BLaER1 treated with 17β-estradiol and CSF1 and Interleukin-3, amounts not matched to agents 10 nM and 100 nM (cell line): ENCODE data around the gene SPTA1.
A peak's percentile ranks its signal among the peaks of the same experiment; 100 is the strongest.

Experiments
- H3K27ac ChIP-seq, 11 experiments: shearing (Covaris generic); formaldehyde crosslinking; 2 replicates each; pipeline ENCODE4 v1.8.1; 2022
- H3K27me3 ChIP-seq, 11 experiments: shearing (Covaris generic); formaldehyde crosslinking; 2 replicates each; pipeline ENCODE4 v1.8.1; 2022
- H3K36me3 ChIP-seq, 11 experiments: shearing (Covaris generic); formaldehyde crosslinking; 2 replicates each; pipeline ENCODE4 v1.8.1; 2022
- H3K4me1 ChIP-seq, 10 experiments: shearing (Covaris generic); formaldehyde crosslinking; 2 replicates each; pipeline ENCODE4 v1.8.1; 2022
- H3K4me2 ChIP-seq, 11 experiments: shearing (Covaris generic); formaldehyde crosslinking; 2 replicates each; pipeline ENCODE4 v1.8.1; 2022
- H3K4me3 ChIP-seq, 10 experiments: shearing (Covaris generic); formaldehyde crosslinking; 2 replicates each; pipeline ENCODE4 v1.8.1; 2022
- H3K9ac ChIP-seq, 11 experiments: shearing (Covaris generic); formaldehyde crosslinking; 2 replicates each; pipeline ENCODE4 v1.8.1; 2022
- H3K9me3 ChIP-seq, 11 experiments: shearing (Covaris generic); formaldehyde crosslinking; replicated peaks in 1 of 11; 2 replicates each; pipeline ENCODE4 v1.8.1; 2022
- H4K20me1 ChIP-seq, 11 experiments: shearing (Covaris generic); formaldehyde crosslinking; 2 replicates each; pipeline ENCODE4 v1.8.1; 2022
- Cebpa-rat ChIP-seq, 11 experiments: shearing (Covaris generic); IDR thresholded peaks; 2 replicates each; pipeline ENCODE4 v1.8.1; 2022

Gene SPTA1

GRCh38 chr1:158607296-158607695 is 79.2 kb downstream of the SPTA1 start:
- no peaks in the 10 kb centered on the region for H3K9me3 ChIP-seq
- no peak overlapping the region for H3K9ac ChIP-seq
- H4K20me1 ChIP-seq = no peaks in the 10 kb centered on the region
- no peak for TF ChIP-seq Cebpa-rat (IDR thresholded peaks at IDR 0.05)
- no peak overlapping the region for H3K4me3 ChIP-seq
- H3K27me3 ChIP-seq = no peaks in the 10 kb centered on the region
- H3K36me3 ChIP-seq = no peaks in the 10 kb centered on the region
- no peaks in the 10 kb centered on the region for H3K4me1 ChIP-seq
- no peak overlapping the region for H3K4me2 ChIP-seq
- H3K27ac ChIP-seq = no peak overlapping the region

GRCh38 chr1:158604968-158605367 is 81.5 kb downstream of the SPTA1 start, which contains the start of gene OR10Z1:
Gene OR10Z1 (plus strand): TSS chr1:158605268. CDS start chr1:158606439, 1,171 bp downstream.
- Histone ChIP-seq H4K20me1 (no peaks in the 10 kb centered on the region), H3K27ac (no peak within 1 kb of the TSS), H3K4me3 (no peak within 1 kb of the TSS), H3K36me3 (no peaks in the 10 kb centered on the region), H3K9ac (no peak within 1 kb of the TSS), H3K4me2 (no peak within 1 kb of the TSS), H3K4me1 (no peaks in the 10 kb centered on the region), H3K9me3 (no peaks in the 10 kb centered on the region), H3K27me3 (no peaks in the 10 kb centered on the region)
- no peak for TF ChIP-seq Cebpa-rat (IDR thresholded peaks at IDR 0.05)

- no peaks in the 10 kb centered on the region for H3K36me3 ChIP-seq
- no peaks in the 10 kb centered on the region for H4K20me1 ChIP-seq
- H3K9ac ChIP-seq = no peak overlapping the region
- peaks cover 23 to 35% (median 32%) of the 10 kb centered on the region in 11 experiments for H3K9me3 ChIP-seq
- no peaks in the 10 kb centered on the region for H3K4me1 ChIP-seq
- no peak for TF ChIP-seq Cebpa-rat (IDR thresholded peaks at IDR 0.05)
- no peaks in the 10 kb centered on the region for H3K27me3 ChIP-seq
- H3K4me3 ChIP-seq = no peak overlapping the region
- no peak overlapping the region for H3K4me2 ChIP-seq
- no peak overlapping the region for H3K27ac ChIP-seq
Measured at GRCh38 chr1:158600735-158601134, 85.8 kb downstream of the SPTA1 start.

GRCh38 chr1:158586942-158587341 is 99.6 kb downstream of the SPTA1 start:
- no peaks in the 10 kb centered on the region for H4K20me1 ChIP-seq
- no peak overlapping the region for H3K27ac ChIP-seq
- 0 out of 22 replicates have a peak, but pooled peaks cover 0 to 3% (median 0%) of the 10 kb centered on the region in 11 experiments for H3K36me3 ChIP-seq
- H3K9me3 ChIP-seq = peaks cover 14 to 29% (median 17%) of the 10 kb centered on the region in 11 experiments
- no peaks in the 10 kb centered on the region for H3K27me3 ChIP-seq
- H3K4me1 ChIP-seq = no peaks in the 10 kb centered on the region
- H3K4me2 ChIP-seq = no peak overlapping the region
- no peak overlapping the region for H3K9ac ChIP-seq
- H3K4me3 ChIP-seq = no peak overlapping the region
- TF ChIP-seq Cebpa-rat (IDR thresholded peaks at IDR 0.05) = no peak

- no peak for TF ChIP-seq Cebpa-rat (IDR thresholded peaks at IDR 0.05)
- no peaks in the 10 kb centered on the region for H4K20me1 ChIP-seq
- H3K4me1 ChIP-seq = no peaks in the 10 kb centered on the region
- H3K4me2 ChIP-seq = no peak overlapping the region
- no peak overlapping the region for H3K9ac ChIP-seq
- 0 out of 22 replicates have a peak, but pooled peaks cover 0 to 3% (median 0%) of the 10 kb centered on the region in 11 experiments for H3K36me3 ChIP-seq
- H3K27me3 ChIP-seq = no peaks in the 10 kb centered on the region
- H3K27ac ChIP-seq = no peak overlapping the region
- peaks cover 14 to 27% (median 17%) of the 10 kb centered on the region in 11 experiments for H3K9me3 ChIP-seq
- H3K4me3 ChIP-seq = no peak overlapping the region
Measured at GRCh38 chr1:158583962-158584361, 102.6 kb downstream of the SPTA1 start.

- H3K4me1 ChIP-seq = no peaks in the 10 kb centered on the region
- no peaks in the 10 kb centered on the region for H3K36me3 ChIP-seq
- H3K27me3 ChIP-seq = no peaks in the 10 kb centered on the region
- H3K9ac ChIP-seq = no peak within 1 kb of the TSS
- no peak for TF ChIP-seq Cebpa-rat (IDR thresholded peaks at IDR 0.05)
- no peaks in the 10 kb centered on the region for H4K20me1 ChIP-seq
- H3K4me3 ChIP-seq = no peak within 1 kb of the TSS
- no peak within 1 kb of the TSS for H3K4me2 ChIP-seq
- no peak within 1 kb of the TSS for H3K27ac ChIP-seq
- no peaks in the 10 kb centered on the region for H3K9me3 ChIP-seq
Measured at GRCh38 chr1:158579733-158580132, 106.8 kb downstream of the SPTA1 start, which contains the start of gene OR10X1. Gene OR10X1 (minus strand): TSS chr1:158579899. CDS start chr1:158579899, 0 bp downstream.

- Histone ChIP-seq H3K4me1 (no peaks in the 10 kb centered on the region), H3K9ac (no peak overlapping the region), H3K4me3 (no peak overlapping the region), H3K27ac (no peak overlapping the region), H3K36me3 (no peaks in the 10 kb centered on the region), H3K9me3 (no peaks in the 10 kb centered on the region), H3K27me3 (no peaks in the 10 kb centered on the region), H3K4me2 (no peak overlapping the region), H4K20me1 (no peaks in the 10 kb centered on the region)
- TF ChIP-seq Cebpa-rat (IDR thresholded peaks at IDR 0.05) = no peak
Measured at GRCh38 chr1:158577561-158577960, 109.0 kb downstream of the SPTA1 start.

GRCh38 chr1:158572226-158572625 is 114.3 kb downstream of the SPTA1 start:
- Histone ChIP-seq H3K4me2 (no peak overlapping the region), H3K9me3 (no peaks in the 10 kb centered on the region), H3K27ac (no peak overlapping the region), H3K27me3 (no peaks in the 10 kb centered on the region), H3K4me1 (no peaks in the 10 kb centered on the region; a peak in 1 of 20 replicates), H3K4me3 (no peak overlapping the region), H3K36me3 (no peaks in the 10 kb centered on the region), H4K20me1 (no peaks in the 10 kb centered on the region), H3K9ac (no peak overlapping the region)
- no peak for TF ChIP-seq Cebpa-rat (IDR thresholded peaks at IDR 0.05)

- TF ChIP-seq Cebpa-rat (IDR thresholded peaks at IDR 0.05) = no peak
- H4K20me1 ChIP-seq = no peaks in the 10 kb centered on the region
- no peak within 1 kb of the TSS for H3K27ac ChIP-seq
- H3K4me2 ChIP-seq = no peak within 1 kb of the TSS
- peaks cover 0 to 4% (median 0%) of the 10 kb centered on the region in 11 experiments; a peak in 2 of 22 replicates for H3K9me3 ChIP-seq
- H3K36me3 ChIP-seq = no peaks in the 10 kb centered on the region
- no peaks in the 10 kb centered on the region; a peak in 1 of 20 replicates for H3K4me1 ChIP-seq
- H3K9ac ChIP-seq = no peak within 1 kb of the TSS
- no peak within 1 kb of the TSS for H3K4me3 ChIP-seq
- no peaks in the 10 kb centered on the region for H3K27me3 ChIP-seq
Measured at GRCh38 chr1:158570480-158570879, 116.0 kb downstream of the SPTA1 start, which contains the start of gene OR6P1. Gene OR6P1 (minus strand): TSS chr1:158570580. CDS start chr1:158563604, 6,976 bp downstream.

GRCh38 chr1:158564608-158565007 is 121.9 kb downstream of the SPTA1 start:
- peak in 7 of 11 experiments; percentile 7 to 73 (median 63); a peak in 8 of 22 replicates for TF ChIP-seq Cebpa-rat (IDR thresholded peaks at IDR 0.05)
- Histone ChIP-seq H3K4me3 (peak overlapping the region in 3 of 10 experiments; percentile 2 to 13 (median 4); a peak in 4 of 20 replicates), H4K20me1 (no peaks in the 10 kb centered on the region), H3K27me3 (no peaks in the 10 kb centered on the region), H3K27ac (peak overlapping the region; percentile 40 to 91 (median 85); a peak in 21 of 22 replicates), H3K4me1 (peaks cover 12 to 21% (median 19%) of the 10 kb centered on the region in 10 experiments), H3K4me2 (peak overlapping the region; percentile 49 to 71 (median 64)), H3K9me3 (peaks cover 0 to 18% (median 10%) of the 10 kb centered on the region in 11 experiments; a peak in 17 of 22 replicates), H3K9ac (peak overlapping the region in 9 of 11 experiments; percentile 42 to 70 (median 63); a peak in 16 of 22 replicates), H3K36me3 (no peaks in the 10 kb centered on the region)
